ENCODE results near the gene FRMD7.

Gene FRMD7

DNA sequence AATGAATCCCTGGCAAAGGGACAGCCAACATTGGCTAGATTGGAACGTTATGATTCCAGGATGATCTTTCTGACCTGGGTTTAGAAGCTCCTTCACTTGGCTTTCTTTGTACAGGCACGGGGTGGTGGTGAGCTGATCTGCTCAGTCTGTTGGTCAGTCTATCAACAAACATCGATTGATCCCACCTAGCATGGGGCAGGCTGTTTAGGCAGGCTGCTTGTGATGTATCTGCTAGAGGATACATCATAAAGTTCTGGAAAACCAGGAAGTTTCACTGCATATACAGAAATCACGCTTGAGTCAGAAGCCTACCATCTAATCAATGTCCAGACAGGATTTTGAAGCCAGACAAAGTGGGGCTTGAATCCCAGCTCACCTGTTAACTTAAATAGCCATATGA is 6.9 kb downstream of the FRMD7 start:
- no peak overlapping the region for H3K4me3 ChIP-seq (ENCODE audit: low read depth, low read length)
- no peak for DNase-seq (ENCODE audit: low read depth)
- TF ChIP-seq MYC (IDR thresholded peaks at IDR 0.05; ENCODE audit: low read depth, low read length) (no peak), POLR2A (IDR thresholded peaks at IDR 0.05; ENCODE audit: extremely low read depth, insufficient read length) (no peak)
- TF ChIP-seq, protein P1, sequence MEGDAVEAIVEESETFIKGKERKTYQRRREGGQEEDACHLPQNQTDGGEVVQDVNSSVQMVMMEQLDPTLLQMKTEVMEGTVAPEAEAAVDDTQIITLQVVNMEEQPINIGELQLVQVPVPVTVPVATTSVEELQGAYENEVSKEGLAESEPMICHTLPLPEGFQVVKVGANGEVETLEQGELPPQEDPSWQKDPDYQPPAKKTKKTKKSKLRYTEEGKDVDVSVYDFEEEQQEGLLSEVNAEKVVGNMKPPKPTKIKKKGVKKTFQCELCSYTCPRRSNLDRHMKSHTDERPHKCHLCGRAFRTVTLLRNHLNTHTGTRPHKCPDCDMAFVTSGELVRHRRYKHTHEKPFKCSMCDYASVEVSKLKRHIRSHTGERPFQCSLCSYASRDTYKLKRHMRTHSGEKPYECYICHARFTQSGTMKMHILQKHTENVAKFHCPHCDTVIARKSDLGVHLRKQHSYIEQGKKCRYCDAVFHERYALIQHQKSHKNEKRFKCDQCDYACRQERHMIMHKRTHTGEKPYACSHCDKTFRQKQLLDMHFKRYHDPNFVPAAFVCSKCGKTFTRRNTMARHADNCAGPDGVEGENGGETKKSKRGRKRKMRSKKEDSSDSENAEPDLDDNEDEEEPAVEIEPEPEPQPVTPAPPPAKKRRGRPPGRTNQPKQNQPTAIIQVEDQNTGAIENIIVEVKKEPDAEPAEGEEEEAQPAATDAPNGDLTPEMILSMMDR (IDR thresholded peaks at IDR 0.05; ENCODE audit: low read depth, low read length) = no peak
- TF ChIP-seq, protein P2, sequence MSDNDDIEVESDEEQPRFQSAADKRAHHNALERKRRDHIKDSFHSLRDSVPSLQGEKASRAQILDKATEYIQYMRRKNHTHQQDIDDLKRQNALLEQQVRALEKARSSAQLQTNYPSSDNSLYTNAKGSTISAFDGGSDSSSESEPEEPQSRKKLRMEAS (IDR thresholded peaks at IDR 0.05; ENCODE audit: low read depth, low read length) = no peak

DNA sequence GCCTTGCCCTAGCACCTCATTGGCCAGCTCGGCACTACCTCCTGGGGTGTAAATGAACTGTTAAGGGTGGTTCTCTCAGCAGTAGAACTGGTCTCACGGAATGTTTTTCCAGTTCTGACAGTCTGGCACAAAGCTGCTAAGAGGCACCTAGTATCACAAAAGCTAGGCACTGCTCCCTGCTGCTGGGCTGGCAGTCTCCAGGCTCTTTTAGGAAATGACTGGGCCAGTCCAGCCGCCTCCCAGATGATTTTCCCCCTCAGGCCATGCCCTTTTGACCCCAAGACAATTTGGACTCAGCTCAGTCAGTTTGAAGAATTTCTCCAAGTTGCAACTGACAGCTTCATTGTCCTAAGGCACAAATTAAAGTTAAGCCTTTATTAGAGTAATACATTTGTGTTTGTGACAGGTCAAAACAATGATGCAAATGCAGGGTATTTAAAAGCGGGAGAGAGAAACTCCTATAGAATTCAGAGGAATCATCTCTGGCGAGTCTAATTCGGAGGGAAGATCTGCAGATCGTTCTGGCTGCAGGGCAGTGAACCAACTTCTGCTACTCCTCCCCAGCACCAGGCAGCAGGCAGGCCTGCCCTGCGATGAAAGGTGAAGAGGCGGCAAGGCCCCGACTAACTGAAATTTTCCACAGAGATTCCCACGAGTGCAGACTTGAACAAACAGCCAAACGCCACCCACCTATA is 7.9 kb downstream of the FRMD7 start:
- no peak overlapping the region for H3K4me3 ChIP-seq (ENCODE audit: low read depth, low read length)

DNA sequence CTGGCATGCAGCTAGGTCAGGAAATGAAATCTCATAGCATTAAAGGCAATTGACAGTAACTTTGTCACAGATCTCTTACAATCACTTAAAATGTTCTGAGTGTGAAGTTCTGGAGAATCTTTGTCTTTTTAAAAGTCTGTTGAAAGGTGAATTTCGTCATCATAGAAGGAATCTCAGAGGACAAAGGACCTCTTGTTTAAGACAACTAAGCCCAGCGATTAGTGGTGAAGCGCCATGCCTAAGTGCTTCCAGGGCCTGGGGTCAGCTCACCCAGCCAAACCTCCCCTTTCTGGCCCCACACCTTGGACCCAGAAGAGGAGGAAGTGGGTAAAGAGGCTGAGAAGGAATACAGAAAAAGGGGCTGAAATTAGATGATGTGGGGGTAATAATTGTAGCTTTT is 8.5 kb downstream of the FRMD7 start:
- H3K4me3 ChIP-seq (ENCODE audit: low read depth, low read length) = no peak overlapping the region
- TF ChIP-seq, protein P2 (IDR thresholded peaks at IDR 0.05; ENCODE audit: low read depth, low read length) = no peak
- TF ChIP-seq MYC (IDR thresholded peaks at IDR 0.05; ENCODE audit: low read depth, low read length) = no peak
- no peak for DNase-seq (ENCODE audit: low read depth)

More for the DNA sequence above, 7.9 kb downstream of the FRMD7 start:
- TF ChIP-seq POLR2A (IDR thresholded peaks at IDR 0.05; ENCODE audit: extremely low read depth, insufficient read length) (no peak), MYC (IDR thresholded peaks at IDR 0.05; ENCODE audit: low read depth, low read length) (no peak)
- TF ChIP-seq, protein P1 (IDR thresholded peaks at IDR 0.05; ENCODE audit: low read depth, low read length) = no peak
- no peak for DNase-seq (ENCODE audit: low read depth)

DNA sequence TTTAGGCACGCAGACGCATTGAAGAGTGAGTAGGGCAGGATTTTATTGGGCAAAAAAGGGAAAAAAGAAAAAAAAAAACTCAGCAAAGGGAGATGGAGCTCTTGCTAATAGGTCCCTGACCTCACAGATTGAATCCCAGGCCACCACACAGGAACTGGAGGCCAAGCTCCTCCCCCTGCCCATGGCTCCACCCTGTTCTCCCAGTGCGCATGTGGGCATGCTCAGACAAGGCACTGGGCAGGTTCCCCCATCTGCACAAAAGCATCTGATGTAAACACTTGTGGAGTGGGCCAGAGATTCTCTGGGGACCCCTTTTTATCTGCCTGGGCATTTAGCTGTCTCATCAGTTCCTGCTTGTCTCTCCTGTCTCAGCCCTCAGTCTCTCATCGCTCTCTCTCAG is 9.5 kb downstream of the FRMD7 start:
- H3K4me3 ChIP-seq (ENCODE audit: low read depth, low read length) = no peak overlapping the region
- DNase-seq (ENCODE audit: low read depth) = peak; percentile 2
- TF ChIP-seq MYC (IDR thresholded peaks at IDR 0.05; ENCODE audit: low read depth, low read length) = no peak
- TF ChIP-seq POLR2A (IDR thresholded peaks at IDR 0.05; ENCODE audit: extremely low read depth, insufficient read length) = no peak
- TF ChIP-seq, protein P2 (IDR thresholded peaks at IDR 0.05; ENCODE audit: low read depth, low read length) = no peak
- TF ChIP-seq, protein P1 (IDR thresholded peaks at IDR 0.05; ENCODE audit: low read depth, low read length) = no peak

DNA sequence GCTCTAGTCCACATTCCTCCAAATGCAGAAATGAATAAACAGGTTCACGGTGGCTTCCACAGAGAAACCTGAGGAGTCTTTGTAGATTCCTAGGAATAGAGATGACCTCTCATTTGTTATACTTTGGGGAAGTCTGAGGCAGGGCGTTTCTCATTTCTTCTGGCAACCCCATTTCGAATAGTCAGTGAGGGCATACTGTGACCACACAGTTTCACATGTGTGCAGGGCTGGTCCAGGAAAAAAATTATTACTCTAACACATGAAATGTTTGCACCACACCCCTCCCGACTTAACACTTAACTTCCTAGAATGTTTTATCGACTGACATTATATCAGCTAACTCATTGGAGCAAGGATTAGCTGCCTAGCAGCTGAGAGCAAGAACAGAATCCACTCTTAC is 12.0 kb downstream of the FRMD7 start:
- TF ChIP-seq, protein P1 (IDR thresholded peaks at IDR 0.05; ENCODE audit: low read depth, low read length) = no peak
- TF ChIP-seq POLR2A (IDR thresholded peaks at IDR 0.05; ENCODE audit: extremely low read depth, insufficient read length) (no peak), MYC (IDR thresholded peaks at IDR 0.05; ENCODE audit: low read depth, low read length) (no peak)
- TF ChIP-seq, protein P2 (IDR thresholded peaks at IDR 0.05; ENCODE audit: low read depth, low read length) = no peak
- no peak overlapping the region for H3K4me3 ChIP-seq (ENCODE audit: low read depth, low read length)
- no peak for DNase-seq (ENCODE audit: low read depth)

DNA sequence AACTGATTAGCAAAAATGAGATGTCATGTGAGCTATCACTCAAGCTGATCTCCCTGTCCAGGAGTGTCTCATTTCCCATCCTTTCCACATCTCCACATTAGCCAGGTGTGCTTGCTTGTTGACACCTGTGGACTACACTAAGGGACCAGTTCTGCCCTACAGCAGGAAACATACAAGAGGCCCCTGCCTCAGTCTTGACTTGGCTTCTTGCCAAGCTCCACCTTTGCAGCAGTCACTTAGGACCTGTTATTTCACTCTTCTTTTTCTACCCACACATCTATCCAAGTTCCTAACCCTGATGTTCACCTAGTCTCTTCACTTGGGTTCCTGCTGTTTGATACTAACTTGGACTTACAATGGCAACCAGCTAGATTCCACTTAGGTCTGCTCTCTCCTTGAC is 13.2 kb downstream of the FRMD7 start:
- H3K4me3 ChIP-seq (ENCODE audit: low read depth, low read length) = no peak overlapping the region
- TF ChIP-seq, protein P2 (IDR thresholded peaks at IDR 0.05; ENCODE audit: low read depth, low read length) = no peak
- TF ChIP-seq POLR2A (IDR thresholded peaks at IDR 0.05; ENCODE audit: extremely low read depth, insufficient read length) = no peak
- TF ChIP-seq, protein P1 (IDR thresholded peaks at IDR 0.05; ENCODE audit: low read depth, low read length) = no peak
- DNase-seq (ENCODE audit: low read depth) = no peak
